Measurements from ENCODE around the gene METTL21A. TPM values are rescaled to one million over a fixed set of nuclear protein-coding genes. Genes with fewer than 3 reads are reported as not detected.
A peak's percentile ranks its signal among the peaks of the same experiment; 100 is the strongest.

Gene METTL21A
- total RNA-seq, 2 experiments from 2014 or later: 10.8 to 11.9 TPM

DNA sequence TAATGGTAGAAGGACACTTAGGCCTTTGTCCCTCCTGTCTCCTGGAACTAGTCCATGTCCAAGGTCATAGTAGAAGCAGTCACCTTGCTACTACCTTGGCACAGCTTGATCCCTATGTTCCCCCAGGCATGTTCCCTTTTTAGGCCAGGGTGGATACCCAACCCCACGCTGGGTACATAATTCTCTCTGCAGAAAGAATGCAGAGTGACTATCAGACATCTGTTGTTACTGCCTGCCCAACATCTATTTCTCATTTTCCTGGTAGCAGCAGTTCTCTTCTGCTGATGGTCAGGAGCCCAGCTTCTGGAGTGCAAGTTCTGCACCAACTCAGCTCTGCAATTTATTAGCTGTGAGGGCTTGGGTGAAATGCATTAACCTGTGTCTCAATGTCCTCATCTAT lies 4.4 kb upstream of the METTL21A start:
- TF ChIP-seq, protein P1, sequence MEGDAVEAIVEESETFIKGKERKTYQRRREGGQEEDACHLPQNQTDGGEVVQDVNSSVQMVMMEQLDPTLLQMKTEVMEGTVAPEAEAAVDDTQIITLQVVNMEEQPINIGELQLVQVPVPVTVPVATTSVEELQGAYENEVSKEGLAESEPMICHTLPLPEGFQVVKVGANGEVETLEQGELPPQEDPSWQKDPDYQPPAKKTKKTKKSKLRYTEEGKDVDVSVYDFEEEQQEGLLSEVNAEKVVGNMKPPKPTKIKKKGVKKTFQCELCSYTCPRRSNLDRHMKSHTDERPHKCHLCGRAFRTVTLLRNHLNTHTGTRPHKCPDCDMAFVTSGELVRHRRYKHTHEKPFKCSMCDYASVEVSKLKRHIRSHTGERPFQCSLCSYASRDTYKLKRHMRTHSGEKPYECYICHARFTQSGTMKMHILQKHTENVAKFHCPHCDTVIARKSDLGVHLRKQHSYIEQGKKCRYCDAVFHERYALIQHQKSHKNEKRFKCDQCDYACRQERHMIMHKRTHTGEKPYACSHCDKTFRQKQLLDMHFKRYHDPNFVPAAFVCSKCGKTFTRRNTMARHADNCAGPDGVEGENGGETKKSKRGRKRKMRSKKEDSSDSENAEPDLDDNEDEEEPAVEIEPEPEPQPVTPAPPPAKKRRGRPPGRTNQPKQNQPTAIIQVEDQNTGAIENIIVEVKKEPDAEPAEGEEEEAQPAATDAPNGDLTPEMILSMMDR (IDR thresholded peaks at IDR 0.05): no peak
- peak overlapping the region; percentile 15 for H3K27ac Mint-ChIP-seq

DNA sequence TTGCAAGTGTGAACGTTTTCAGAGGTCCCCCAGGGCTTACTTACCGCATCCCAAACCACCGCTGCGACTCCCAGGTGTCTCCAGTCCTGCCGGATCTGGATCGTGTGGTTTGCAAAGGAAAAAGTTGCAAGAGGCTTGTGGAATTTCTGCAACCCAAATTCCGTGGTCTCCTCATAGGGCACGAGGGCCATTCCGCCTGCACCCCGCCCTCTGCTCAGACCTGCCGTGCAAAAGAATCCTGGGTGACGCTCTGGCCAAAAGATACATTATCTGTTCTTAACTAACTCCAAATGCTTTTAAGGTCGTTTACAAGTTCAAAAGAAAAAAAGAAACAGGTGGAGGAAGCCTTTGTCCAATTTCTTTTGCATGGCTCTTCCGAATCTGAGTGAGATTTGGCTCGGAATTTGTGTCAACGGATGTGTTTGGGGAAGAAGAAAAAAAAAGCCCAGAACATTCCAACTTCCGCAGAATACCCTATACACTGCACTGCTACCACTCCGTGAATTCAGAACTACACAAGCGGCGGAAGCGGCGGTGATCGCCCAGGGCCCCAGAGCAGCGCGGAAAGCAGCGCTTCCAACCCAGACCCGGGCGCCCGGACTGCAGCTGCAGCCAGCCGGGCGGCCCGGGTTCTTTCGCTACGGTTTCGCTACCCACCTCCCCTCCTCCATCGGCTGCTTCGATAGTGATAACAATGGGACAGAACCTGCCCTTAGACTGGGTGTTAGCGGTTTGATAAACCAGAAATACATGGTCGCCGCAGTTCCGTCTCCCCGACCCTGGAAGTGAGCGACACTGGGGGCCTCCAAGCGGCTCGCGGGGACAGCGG lies 795 bp downstream of the METTL21A start:
- intact Hi-C loops (cut with DNase I, micrococcal nuclease): loop anchor here (1.0 to 10.0 kb wide), 15 partner anchors 42 to 1460 kb away; partner anchors contain the start of genes CCNYL1 (in 2 of the 2), KLF7 (in 2 of the 2), CREB1 (in 1 of the 2) and FASTKD2 (in 1 of the 2)
- Mint-ChIP-seq H3K27ac (peak overlapping the region; percentile 96), H3K4me1 (ENCODE audit: low read depth) (peaks cover 56% of the 10 kb centered on the region), H3K27me3 (no peaks in the 10 kb centered on the region), H3K9me3 (no peaks in the 10 kb centered on the region), H3K36me3 (ENCODE audit: low read depth) (peaks cover 45% of the 10 kb centered on the region), H3K4me3 (peak overlapping the region; percentile 98)
- Histone ChIP-seq H3K36me3 (ENCODE audit: insufficient read depth, low read length) (peaks cover 24% of the 10 kb centered on the region), H3K4me1 (ENCODE audit: insufficient read depth, low read length) (peaks cover 46% of the 10 kb centered on the region), H3K27ac (ENCODE audit: low read depth in 1 of 2, low read length in 2 of 2) (peak overlapping the region; percentile 97 to 98), H3K9me3 (ENCODE audit: control insufficient read depth in 1 of 2, insufficient read depth in 1 of 2, low read length in 2 of 2) (no peaks in the 10 kb centered on the region), H3K27me3 (ENCODE audit: control insufficient read depth in 1 of 2, insufficient read depth in 2 of 2, low read length in 2 of 2) (no peaks in the 10 kb centered on the region), H3K4me3 (ENCODE audit: low read length) (peak overlapping the region; percentile 99)
- peak; percentile 35 to 81 (median 59) for DNase-seq
- ChIA-PET POLR2A (interaction anchor here (0.8 to 5.1 kb wide), 23 partner anchors 10 to 1944 kb away, joined by 3 to 194 read pairs (median 6); partner anchors contain the start of genes CCNYL1, CREB1, EEF1B2 and FASTKD2), CTCF (interaction anchor here (0.6 to 3.0 kb wide), 19 partner anchors 9 to 1462 kb away, joined by 3 to 29 read pairs (median 4); partner anchors contain the start of genes CCNYL1, CREB1, FASTKD2 and MDH1B)
- TF ChIP-seq, protein P1 (IDR thresholded peaks at IDR 0.05): no peak
- ATAC-seq (ENCODE audit: poor library complexity): peak; percentile 31

More for the DNA sequence above, 4.4 kb upstream of the METTL21A start:
- no peaks in the 10 kb centered on the region for H3K9me3 Mint-ChIP-seq
- H3K27ac ChIP-seq (ENCODE audit: low read depth in 1 of 2, low read length in 2 of 2): no peak overlapping the region
- CTCF ChIA-PET: no interaction called here
- H3K4me3 Mint-ChIP-seq: peak overlapping the region; percentile 71
- no peaks in the 10 kb centered on the region for H3K27me3 Mint-ChIP-seq
- no peak for DNase-seq
- H3K36me3 ChIP-seq (ENCODE audit: insufficient read depth, low read length): no peaks in the 10 kb centered on the region
- intact Hi-C loops (cut with DNase I, micrococcal nuclease): loop anchor here (5.0 to 10.0 kb wide), 6 partner anchors 398 to 1465 kb away; partner anchors contain the start of genes PIKFYVE (in 1 of the 2) and PLEKHM3 (in 1 of the 2)
- H3K4me1 ChIP-seq (ENCODE audit: insufficient read depth, low read length): peaks cover 19% of the 10 kb centered on the region
- POLR2A ChIA-PET: no interaction called here
- no peak for ATAC-seq (ENCODE audit: poor library complexity)
- no peaks in the 10 kb centered on the region for H3K9me3 ChIP-seq (ENCODE audit: control insufficient read depth in 1 of 2, insufficient read depth in 1 of 2, low read length in 2 of 2)
- peaks cover 12% of the 10 kb centered on the region for H3K36me3 Mint-ChIP-seq (ENCODE audit: low read depth)
- H3K27me3 ChIP-seq (ENCODE audit: control insufficient read depth in 1 of 2, insufficient read depth in 2 of 2, low read length in 2 of 2): no peaks in the 10 kb centered on the region
- H3K4me1 Mint-ChIP-seq (ENCODE audit: low read depth): peaks cover 18% of the 10 kb centered on the region
- no peak overlapping the region for H3K4me3 ChIP-seq (ENCODE audit: low read length)

DNA sequence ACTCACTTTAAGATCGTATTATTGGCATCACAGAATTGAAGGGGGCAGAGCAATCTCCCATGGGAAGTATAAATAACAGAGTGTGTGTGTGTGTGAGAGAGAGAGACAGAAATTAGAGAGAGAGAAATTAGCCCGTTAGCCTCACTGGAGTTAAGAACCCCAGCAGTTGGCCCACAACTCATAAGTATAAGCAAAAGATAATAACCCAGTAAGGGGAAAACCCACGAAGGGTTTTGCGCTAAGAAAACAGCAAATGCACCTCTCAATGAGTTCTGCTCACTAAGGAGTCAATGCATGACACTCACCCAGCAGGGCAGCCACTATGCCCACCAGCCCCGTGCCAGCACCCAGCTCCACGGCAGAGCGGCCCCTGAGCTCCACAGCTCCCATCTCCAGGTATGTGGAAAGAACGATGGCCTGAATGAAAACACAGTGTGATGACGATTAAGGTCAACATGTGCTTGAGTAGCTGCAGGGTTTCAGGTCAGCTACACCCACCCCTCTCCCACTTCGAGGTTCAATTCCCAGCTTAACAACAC lies 3.6 kb downstream of the METTL21A start:
- ChIA-PET CTCF (interaction anchor here (0.6 kb wide), 1 partner anchor 59 kb away, joined by 3 read pairs; no protein-coding TSS in a partner anchor), POLR2A (interaction anchor here (0.7 to 1.6 kb wide), 2 partner anchors 90 to 91 kb away, joined by 3 to 9 read pairs; partner anchors contain the start of gene CCNYL1)
- Mint-ChIP-seq H3K4me3 (peak overlapping the region; percentile 22), H3K27me3 (no peaks in the 10 kb centered on the region), H3K4me1 (ENCODE audit: low read depth) (peaks cover 65% of the 10 kb centered on the region), H3K36me3 (ENCODE audit: low read depth) (peaks cover 69% of the 10 kb centered on the region), H3K9me3 (no peaks in the 10 kb centered on the region), H3K27ac (peak overlapping the region; percentile 69)
- intact Hi-C loops (cut with DNase I, micrococcal nuclease): loop anchor here in 1 of 2 experiments (5.0 to 10.0 kb wide), 3 partner anchors 39 to 1457 kb away; partner anchors contain the start of gene KLF7
- H3K4me1 ChIP-seq (ENCODE audit: insufficient read depth, low read length): peaks cover 38% of the 10 kb centered on the region
- ATAC-seq (ENCODE audit: poor library complexity) (no peak), DNase-seq (no peak)
- H3K36me3 ChIP-seq (ENCODE audit: insufficient read depth, low read length): peaks cover 46% of the 10 kb centered on the region
- TF ChIP-seq, protein P1 (IDR thresholded peaks at IDR 0.05): no peak
- no peak overlapping the region for H3K4me3 ChIP-seq (ENCODE audit: low read length)
- no peak overlapping the region for H3K27ac ChIP-seq (ENCODE audit: low read depth in 1 of 2, low read length in 2 of 2)
- H3K9me3 ChIP-seq (ENCODE audit: control insufficient read depth in 1 of 2, insufficient read depth in 1 of 2, low read length in 2 of 2): no peaks in the 10 kb centered on the region
- no peaks in the 10 kb centered on the region for H3K27me3 ChIP-seq (ENCODE audit: control insufficient read depth in 1 of 2, insufficient read depth in 2 of 2, low read length in 2 of 2)
